OCI-LY3 (cell line): ENCODE results near the gene KLK2.

Experiments
- CTCF ChIP-seq: fragments of 200-600, 300-600 bp; sonication (generic); IDR thresholded peaks from 2 replicates; pipeline ENCODE4 v1.5.1; 2014; ENCODE audit warnings: antibody characterized with exemption, low read length, low read depth
- EZH2phosphoT487 ChIP-seq: fragments of 200-600 bp; shearing (Covaris generic); IDR thresholded peaks from 2 replicates; pipeline ENCODE4 v1.6.1; 2018; ENCODE audit warnings: antibody characterized with exemption, mixed run types, low read depth

- TF ChIP-seq CTCF (no peak), EZH2phosphoT487 (no peak)
Observed at GRCh38 chr19:50850738-50851137, 22.5 kb upstream of the KLK2 start.
